CD14-positive monocyte (primary cell): Measurements from ENCODE around the gene PSMB10. TPM values are rescaled to one million over a fixed set of nuclear protein-coding genes. Genes with fewer than 3 reads are reported as not detected.
A peak's percentile ranks its signal among the peaks of the same experiment; 100 is the strongest.

Source experiments
- DNase-seq, 3 donors: peaks; one replicate each; pipeline ENCODE4 v3.0.0-alpha.2; 2011 to 2022
- H2AFZ ChIP-seq: 2 replicates; pipeline ENCODE4 v1.6.0; 2012; ENCODE audit warnings: mild to moderate bottlenecking, low read depth, low read length, inconsistent platforms; ENCODE audit not compliant: insufficient read depth, poor library complexity, severe bottlenecking
- H3K27ac ChIP-seq, 2 donors: 1 replicate in 1 of 2; 2 replicates in 1 of 2; pipeline ENCODE4 v1.5.1; 2012 to 2013; ENCODE audit warnings: low read length in 2 of 2, control low read depth in 1 of 2, inconsistent platforms in 1 of 2, low read depth in 1 of 2, mild to moderate bottlenecking in 1 of 2
- H3K27me3 ChIP-seq, 2 donors: one replicate each; pipeline versions ENCODE4 v1.6.0 to v1.6.1; 2011 to 2013; ENCODE audit warnings: low read length in 2 of 2; ENCODE audit not compliant: control insufficient read depth in 2 of 2, insufficient read depth in 2 of 2
- H3K36me3 ChIP-seq, 2 donors: replicated peaks in 1 of 2; 1 replicate in 1 of 2; 2 replicates in 1 of 2; pipeline versions ENCODE4 v1.5.1 to v1.6.1; 2012 to 2013; ENCODE audit warnings: low read length in 2 of 2, control low read depth in 1 of 2, inconsistent platforms in 1 of 2, mild to moderate bottlenecking in 1 of 2; ENCODE audit not compliant: insufficient read depth in 2 of 2, control insufficient read depth in 1 of 2
- H3K4me1 ChIP-seq, 2 donors: 1 replicate in 1 of 2; 2 replicates in 1 of 2; pipeline versions ENCODE4 v1.5.1 to v1.6.1; 2012 to 2013; ENCODE audit warnings: low read length in 2 of 2, control low read depth in 1 of 2, inconsistent platforms in 1 of 2, mild to moderate bottlenecking in 1 of 2, moderate library complexity in 1 of 2; ENCODE audit not compliant: insufficient read depth in 2 of 2, control insufficient read depth in 1 of 2
- H3K4me2 ChIP-seq: replicated peaks from 2 replicates; pipeline ENCODE3; 2012; ENCODE audit warnings: low read length, moderate library complexity, mild to moderate bottlenecking; ENCODE audit not compliant: poor library complexity, severe bottlenecking; ENCODE audit errors: extremely low read depth
- H3K4me3 ChIP-seq, 3 experiments: fragments of 200-600 bp in 1 of 3; sonication (generic) in 1 of 3; replicated peaks in 1 of 3; 1 replicate in 2 of 3; 2 replicates in 1 of 3; pipeline ENCODE4 v1.5.1; 2011 to 2013; ENCODE audit warnings: low read length in 3 of 3, mild to moderate bottlenecking in 3 of 3, control low read depth in 2 of 3, low read depth in 2 of 3, inconsistent platforms in 1 of 3, moderate library complexity in 1 of 3
- H3K79me2 ChIP-seq: 2 replicates; pipeline ENCODE4 v1.6.0; 2012; ENCODE audit warnings: mild to moderate bottlenecking, control low read depth, inconsistent platforms, low read length, moderate library complexity; ENCODE audit not compliant: insufficient read depth
- H3K9ac ChIP-seq: 2 replicates; pipeline ENCODE4 v1.6.0; 2017; ENCODE audit warnings: low read length, mild to moderate bottlenecking; ENCODE audit not compliant: insufficient read depth, poor library complexity, severe bottlenecking
- H3K9me3 ChIP-seq, 2 donors: replicated peaks in 1 of 2; 1 replicate in 1 of 2; 2 replicates in 1 of 2; pipeline versions ENCODE4 v1.5.1 to v1.6.1; 2012 to 2013; ENCODE audit warnings: low read length in 2 of 2, control low read depth in 1 of 2; ENCODE audit not compliant: control insufficient read depth in 1 of 2, insufficient read depth in 1 of 2
- H4K20me1 ChIP-seq: 2 replicates; pipeline ENCODE4 v1.6.0; 2012; ENCODE audit warnings: mild to moderate bottlenecking, low read length, control low read depth, moderate library complexity; ENCODE audit not compliant: insufficient read depth
- H3K27ac Mint-ChIP-seq, 7 donors: one replicate each; pipeline ENCODE4 v1.8.0; 2020; ENCODE audit warnings: mild to moderate bottlenecking in 7 of 7, mixed read lengths in 7 of 7, moderate library complexity in 6 of 7, inconsistent platforms in 2 of 7
- H3K27me3 Mint-ChIP-seq, 3 donors: one replicate each; pipeline ENCODE4 v1.8.0; 2021 to 2022; ENCODE audit warnings: low read depth in 3 of 3, mild to moderate bottlenecking in 3 of 3, mixed read lengths in 3 of 3, moderate library complexity in 3 of 3, inconsistent platforms in 1 of 3
- H3K36me3 Mint-ChIP-seq, 2 donors: one replicate each; pipeline ENCODE4 v1.8.0; 2020; ENCODE audit warnings: mixed read lengths in 2 of 2, inconsistent platforms in 1 of 2, mild to moderate bottlenecking in 1 of 2
- H3K4me1 Mint-ChIP-seq: one replicate; pipeline ENCODE4 v1.8.0; 2020; ENCODE audit warnings: mild to moderate bottlenecking, mixed read lengths
- H3K4me3 Mint-ChIP-seq, 2 donors: one replicate each; pipeline ENCODE4 v1.8.0; 2020; ENCODE audit warnings: mild to moderate bottlenecking in 2 of 2, mixed read lengths in 2 of 2, moderate library complexity in 1 of 2
- H3K9me3 Mint-ChIP-seq, 7 donors: one replicate each; pipeline ENCODE4 v1.8.0; 2020 to 2022; ENCODE audit warnings: mixed read lengths in 7 of 7, mild to moderate bottlenecking in 6 of 7, moderate library complexity in 6 of 7, inconsistent platforms in 2 of 7
- CTCF ChIP-seq: fragments of 200-600 bp; IDR thresholded peaks from one replicate; pipeline ENCODE4 v1.8.0; 2022; ENCODE audit warnings: antibody characterized with exemption, mild to moderate bottlenecking
- WGBS: methylation state at CpG from one replicate; pipeline ENCODE4 v1.1.5; 2013; ENCODE audit warnings: missing lambda C conversion rate; ENCODE audit not compliant: insufficient coverage; 5-methylcytosine and 5-hydroxymethylcytosine counted together
- intact Hi-C, 2 donors: fragments of 100-400 bp; cut with micrococcal nuclease; formaldehyde crosslinking; loops; one replicate each; pipeline versions ENCODE4 v1.15.0 to v1.15.1; 2023
- polyA plus RNA-seq, 3 donors: library from polyadenylated mRNA; depleted of rRNA in 1 of 3; unstranded in 2 of 3; stranded (reverse) in 1 of 3; fragments of 300-500 nt in 2 of 3; fragments of >200 nt in 1 of 3; fragmentation: Illumina TruSeq in 2 of 3; gene quantifications; 1 replicate in 2 of 3; 2 replicates in 1 of 3; pipeline ENCODE4 v1.2.3, GENCODE V29; 2012 to 2021

PSMB10 gene
- polyA plus RNA-seq, 3 donors = 158 to 798 (median 609) TPM

- Histone ChIP-seq H3K4me2 (no peak overlapping the region), H3K4me1 (peaks cover 11 to 13% of the 10 kb centered on the region in 2 donors), H3K27me3 (no peaks in the 10 kb centered on the region), H3K9ac (no peak overlapping the region), H3K79me2 (no peaks in the 10 kb centered on the region), H3K36me3 (peaks cover 52 to 54% of the 10 kb centered on the region in 2 donors), H3K9me3 (no peaks in the 10 kb centered on the region), H4K20me1 (peaks cover 12% of the 10 kb centered on the region), H3K27ac (no peak overlapping the region), H2AFZ (no peak overlapping the region), H3K4me3 (no peak overlapping the region)
- TF ChIP-seq CTCF = no peak
- H3K4me1 Mint-ChIP-seq = peaks cover 11% of the 10 kb centered on the region
- H3K27me3 Mint-ChIP-seq = peaks cover 0 to 4% (median 2%) of the 10 kb centered on the region in 3 donors
- DNase-seq = no peak
- no peak overlapping the region for H3K4me3 Mint-ChIP-seq
- peak overlapping the region in 3 of 7 donors; percentile 26 to 74 (median 56) for H3K27ac Mint-ChIP-seq
- no peaks in the 10 kb centered on the region for H3K9me3 Mint-ChIP-seq
- WGBS = 96% methylated on average over 24 of the region's 27 CpGs
- intact Hi-C loops = no loop called here
- peaks cover 33 to 64% of the 10 kb centered on the region in 2 donors for H3K36me3 Mint-ChIP-seq
These were observed 6.0 kb upstream of the PSMB10 start for GRCh38 chr16:67942510-67943255.

DNA sequence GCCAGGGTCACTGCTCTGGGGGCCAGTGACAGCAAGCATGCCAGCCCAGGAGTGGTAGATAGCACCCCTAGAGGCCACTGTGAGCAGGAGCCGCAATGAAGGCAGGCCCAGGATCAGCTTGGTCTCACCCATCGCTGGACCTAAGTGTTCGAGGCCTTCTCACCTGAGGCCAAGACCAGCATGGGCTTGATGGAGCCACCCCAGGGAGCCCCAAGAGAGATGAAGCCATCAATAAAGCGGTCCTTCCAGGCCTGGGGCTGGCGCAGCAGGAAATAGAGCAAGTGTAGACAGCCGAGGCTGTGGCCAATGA is 5.5 kb upstream of the PSMB10 start:
- TF ChIP-seq CTCF = peak; percentile 69
- WGBS = 86% methylated on average over 6 of the region's 6 CpGs
- Histone ChIP-seq H2AFZ (no peak overlapping the region), H3K36me3 (peaks cover 46 to 49% of the 10 kb centered on the region in 2 donors), H3K9ac (no peak overlapping the region), H3K27me3 (no peaks in the 10 kb centered on the region), H3K9me3 (no peaks in the 10 kb centered on the region), H3K79me2 (no peaks in the 10 kb centered on the region), H3K27ac (no peak overlapping the region), H4K20me1 (peaks cover 12% of the 10 kb centered on the region), H3K4me2 (no peak overlapping the region), H3K4me3 (no peak overlapping the region), H3K4me1 (peaks cover 16 to 19% of the 10 kb centered on the region in 2 donors)
- Mint-ChIP-seq H3K27me3 (peaks cover 0 to 4% (median 2%) of the 10 kb centered on the region in 3 donors), H3K9me3 (no peaks in the 10 kb centered on the region), H3K36me3 (peaks cover 33 to 58% of the 10 kb centered on the region in 2 donors), H3K4me3 (no peak overlapping the region), H3K4me1 (peaks cover 14% of the 10 kb centered on the region), H3K27ac (no peak overlapping the region)
- DNase-seq = peak in 2 of 3 donors; percentile 25 to 35
- intact Hi-C loops = no loop called here
